HG03442 (cell line): ENCODE data around the gene C1orf122.

Experiments used
- ATAC-seq: cut with Tn5 transposase; IDR thresholded peaks from one replicate; pipeline ENCODE4 v1.9.1; 2021; ENCODE audit warnings: mild to moderate bottlenecking, moderate library complexity; ENCODE audit not compliant: unreplicated experiment

The C1orf122 gene

GRCh38 chr1:37844536-37844935, 36.9 kb downstream of the C1orf122 start:
- no peak for ATAC-seq

- no peak for ATAC-seq
Measured at GRCh38 chr1:37845049-37845646, 37.6 kb downstream of the C1orf122 start.

DNA sequence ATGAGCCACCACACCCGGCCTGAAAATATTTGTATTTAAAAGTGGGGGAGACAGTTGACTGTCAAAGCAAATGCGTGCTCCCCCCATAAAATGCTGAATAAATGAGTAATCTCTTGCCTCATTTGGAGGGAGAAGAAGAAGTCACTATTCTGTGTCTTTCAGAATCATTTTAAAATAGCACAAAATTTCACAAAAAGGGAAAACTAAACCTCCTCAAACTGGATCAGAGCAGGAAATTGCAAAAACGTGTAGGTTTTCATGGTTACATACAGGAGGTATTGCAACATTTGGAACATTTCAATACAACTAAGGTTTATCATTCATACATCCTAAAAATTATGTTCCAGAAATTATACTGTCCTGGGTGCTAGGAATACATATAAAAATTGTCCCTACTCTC, 38.2 kb downstream of the C1orf122 start:
- no peak for ATAC-seq

- no peak for ATAC-seq
Measured at GRCh38 chr1:37846647-37847339, 39.2 kb downstream of the C1orf122 start.

GRCh38 chr1:37849480-37849879, 41.9 kb downstream of the C1orf122 start:
- no peak for ATAC-seq

DNA sequence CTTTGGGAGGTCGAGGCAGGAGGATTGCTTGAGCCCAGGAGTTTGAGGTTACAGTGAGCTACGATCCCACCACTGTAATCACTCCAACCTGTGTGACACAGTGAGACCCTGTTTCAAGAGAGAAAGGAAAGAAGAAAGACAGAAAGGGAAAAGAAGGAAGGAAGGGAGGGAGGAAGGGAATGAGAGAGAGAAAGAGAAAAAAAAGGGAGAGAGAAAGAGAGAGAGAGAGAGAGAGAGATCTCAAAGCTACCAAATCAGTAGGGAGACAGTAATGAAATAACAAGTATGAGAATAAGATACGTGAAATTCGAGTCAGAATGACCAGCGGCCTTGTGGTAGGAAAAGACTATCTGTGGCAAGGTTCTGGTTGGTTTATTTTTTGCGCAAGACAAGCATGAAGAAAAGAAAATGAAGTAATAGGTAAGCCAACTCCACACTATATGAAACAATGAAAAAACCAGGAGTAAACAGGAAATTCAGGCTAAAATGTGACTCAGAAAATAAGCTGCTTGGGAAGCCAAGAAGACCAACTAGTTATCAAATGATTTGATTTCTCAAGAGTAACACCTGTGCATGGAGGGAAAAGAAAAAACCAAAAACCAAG, 42.9 kb downstream of the C1orf122 start:
- no peak for ATAC-seq

- ATAC-seq = no peak
Measured at GRCh38 chr1:37851262-37851661, 43.7 kb downstream of the C1orf122 start.

GRCh38 chr1:37851782-37852210, 44.2 kb downstream of the C1orf122 start:
- no peak for ATAC-seq

GRCh38 chr1:37853157-37853556, 45.6 kb downstream of the C1orf122 start:
- no peak for ATAC-seq

DNA sequence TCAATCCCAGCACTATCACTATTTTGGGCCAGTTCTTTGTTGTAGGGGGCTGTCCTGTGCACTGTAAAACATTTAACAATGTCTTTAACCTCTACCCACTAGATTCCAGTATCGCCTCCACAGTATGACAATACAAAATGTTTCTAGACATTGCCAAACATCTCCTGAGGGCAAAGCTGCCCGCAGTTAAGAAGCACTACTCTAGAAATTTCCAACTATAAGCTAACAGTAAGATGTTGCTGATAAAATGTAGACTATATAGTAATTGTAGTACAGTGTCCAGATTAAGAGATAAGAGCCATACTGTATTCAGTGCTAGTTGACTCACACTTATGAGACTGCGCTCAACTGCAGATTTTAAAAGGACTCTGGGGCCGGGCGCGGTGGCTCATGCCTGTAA, 46.8 kb downstream of the C1orf122 start:
- no peak for ATAC-seq
